Measurements from ENCODE around the gene PRL. TPM values are rescaled to one million over a fixed set of nuclear protein-coding genes. Genes with fewer than 3 reads are reported as not detected.

PRL gene
- total and polyA plus RNA-seq, 2 experiments from 2014 or later, result not detected

GRCh38 chr6:22320750-22321149, 23.9 kb upstream of the PRL start:
- H3K4me1 ChIP-seq (ENCODE audit: insufficient read depth), result no peaks in the 10 kb centered on the region
- no peaks in the 10 kb centered on the region for H3K79me2 ChIP-seq (replicated peaks; ENCODE audit: insufficient read depth)
- no peak for TF ChIP-seq JUNB (IDR thresholded peaks at IDR 0.05; ENCODE audit: unreplicated experiment)
- TF ChIP-seq, protein P1, sequence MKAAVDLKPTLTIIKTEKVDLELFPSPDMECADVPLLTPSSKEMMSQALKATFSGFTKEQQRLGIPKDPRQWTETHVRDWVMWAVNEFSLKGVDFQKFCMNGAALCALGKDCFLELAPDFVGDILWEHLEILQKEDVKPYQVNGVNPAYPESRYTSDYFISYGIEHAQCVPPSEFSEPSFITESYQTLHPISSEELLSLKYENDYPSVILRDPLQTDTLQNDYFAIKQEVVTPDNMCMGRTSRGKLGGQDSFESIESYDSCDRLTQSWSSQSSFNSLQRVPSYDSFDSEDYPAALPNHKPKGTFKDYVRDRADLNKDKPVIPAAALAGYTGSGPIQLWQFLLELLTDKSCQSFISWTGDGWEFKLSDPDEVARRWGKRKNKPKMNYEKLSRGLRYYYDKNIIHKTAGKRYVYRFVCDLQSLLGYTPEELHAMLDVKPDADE (IDR thresholded peaks at IDR 0.05), result no peak
- TF ChIP-seq, protein P2, sequence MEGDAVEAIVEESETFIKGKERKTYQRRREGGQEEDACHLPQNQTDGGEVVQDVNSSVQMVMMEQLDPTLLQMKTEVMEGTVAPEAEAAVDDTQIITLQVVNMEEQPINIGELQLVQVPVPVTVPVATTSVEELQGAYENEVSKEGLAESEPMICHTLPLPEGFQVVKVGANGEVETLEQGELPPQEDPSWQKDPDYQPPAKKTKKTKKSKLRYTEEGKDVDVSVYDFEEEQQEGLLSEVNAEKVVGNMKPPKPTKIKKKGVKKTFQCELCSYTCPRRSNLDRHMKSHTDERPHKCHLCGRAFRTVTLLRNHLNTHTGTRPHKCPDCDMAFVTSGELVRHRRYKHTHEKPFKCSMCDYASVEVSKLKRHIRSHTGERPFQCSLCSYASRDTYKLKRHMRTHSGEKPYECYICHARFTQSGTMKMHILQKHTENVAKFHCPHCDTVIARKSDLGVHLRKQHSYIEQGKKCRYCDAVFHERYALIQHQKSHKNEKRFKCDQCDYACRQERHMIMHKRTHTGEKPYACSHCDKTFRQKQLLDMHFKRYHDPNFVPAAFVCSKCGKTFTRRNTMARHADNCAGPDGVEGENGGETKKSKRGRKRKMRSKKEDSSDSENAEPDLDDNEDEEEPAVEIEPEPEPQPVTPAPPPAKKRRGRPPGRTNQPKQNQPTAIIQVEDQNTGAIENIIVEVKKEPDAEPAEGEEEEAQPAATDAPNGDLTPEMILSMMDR (conservative IDR thresholded peaks at IDR 0.05; ENCODE audit: low read depth in 2 of 2), result no peak
- TF ChIP-seq ZNF331 (CRISPR knock-in tag; IDR thresholded peaks at IDR 0.05; ENCODE audit: low read depth), result no peak
- TF ChIP-seq POLR2AphosphoS5 (IDR thresholded peaks at IDR 0.05; ENCODE audit: low read depth), result no peak
- TF ChIP-seq EZH2 (IDR thresholded peaks at IDR 0.05; ENCODE audit: low read depth, unreplicated experiment), result no peak
- no peak for TF ChIP-seq CREB1 (CRISPR knock-in tag; IDR thresholded peaks at IDR 0.05; ENCODE audit: low read depth)
- TF ChIP-seq, protein P3, sequence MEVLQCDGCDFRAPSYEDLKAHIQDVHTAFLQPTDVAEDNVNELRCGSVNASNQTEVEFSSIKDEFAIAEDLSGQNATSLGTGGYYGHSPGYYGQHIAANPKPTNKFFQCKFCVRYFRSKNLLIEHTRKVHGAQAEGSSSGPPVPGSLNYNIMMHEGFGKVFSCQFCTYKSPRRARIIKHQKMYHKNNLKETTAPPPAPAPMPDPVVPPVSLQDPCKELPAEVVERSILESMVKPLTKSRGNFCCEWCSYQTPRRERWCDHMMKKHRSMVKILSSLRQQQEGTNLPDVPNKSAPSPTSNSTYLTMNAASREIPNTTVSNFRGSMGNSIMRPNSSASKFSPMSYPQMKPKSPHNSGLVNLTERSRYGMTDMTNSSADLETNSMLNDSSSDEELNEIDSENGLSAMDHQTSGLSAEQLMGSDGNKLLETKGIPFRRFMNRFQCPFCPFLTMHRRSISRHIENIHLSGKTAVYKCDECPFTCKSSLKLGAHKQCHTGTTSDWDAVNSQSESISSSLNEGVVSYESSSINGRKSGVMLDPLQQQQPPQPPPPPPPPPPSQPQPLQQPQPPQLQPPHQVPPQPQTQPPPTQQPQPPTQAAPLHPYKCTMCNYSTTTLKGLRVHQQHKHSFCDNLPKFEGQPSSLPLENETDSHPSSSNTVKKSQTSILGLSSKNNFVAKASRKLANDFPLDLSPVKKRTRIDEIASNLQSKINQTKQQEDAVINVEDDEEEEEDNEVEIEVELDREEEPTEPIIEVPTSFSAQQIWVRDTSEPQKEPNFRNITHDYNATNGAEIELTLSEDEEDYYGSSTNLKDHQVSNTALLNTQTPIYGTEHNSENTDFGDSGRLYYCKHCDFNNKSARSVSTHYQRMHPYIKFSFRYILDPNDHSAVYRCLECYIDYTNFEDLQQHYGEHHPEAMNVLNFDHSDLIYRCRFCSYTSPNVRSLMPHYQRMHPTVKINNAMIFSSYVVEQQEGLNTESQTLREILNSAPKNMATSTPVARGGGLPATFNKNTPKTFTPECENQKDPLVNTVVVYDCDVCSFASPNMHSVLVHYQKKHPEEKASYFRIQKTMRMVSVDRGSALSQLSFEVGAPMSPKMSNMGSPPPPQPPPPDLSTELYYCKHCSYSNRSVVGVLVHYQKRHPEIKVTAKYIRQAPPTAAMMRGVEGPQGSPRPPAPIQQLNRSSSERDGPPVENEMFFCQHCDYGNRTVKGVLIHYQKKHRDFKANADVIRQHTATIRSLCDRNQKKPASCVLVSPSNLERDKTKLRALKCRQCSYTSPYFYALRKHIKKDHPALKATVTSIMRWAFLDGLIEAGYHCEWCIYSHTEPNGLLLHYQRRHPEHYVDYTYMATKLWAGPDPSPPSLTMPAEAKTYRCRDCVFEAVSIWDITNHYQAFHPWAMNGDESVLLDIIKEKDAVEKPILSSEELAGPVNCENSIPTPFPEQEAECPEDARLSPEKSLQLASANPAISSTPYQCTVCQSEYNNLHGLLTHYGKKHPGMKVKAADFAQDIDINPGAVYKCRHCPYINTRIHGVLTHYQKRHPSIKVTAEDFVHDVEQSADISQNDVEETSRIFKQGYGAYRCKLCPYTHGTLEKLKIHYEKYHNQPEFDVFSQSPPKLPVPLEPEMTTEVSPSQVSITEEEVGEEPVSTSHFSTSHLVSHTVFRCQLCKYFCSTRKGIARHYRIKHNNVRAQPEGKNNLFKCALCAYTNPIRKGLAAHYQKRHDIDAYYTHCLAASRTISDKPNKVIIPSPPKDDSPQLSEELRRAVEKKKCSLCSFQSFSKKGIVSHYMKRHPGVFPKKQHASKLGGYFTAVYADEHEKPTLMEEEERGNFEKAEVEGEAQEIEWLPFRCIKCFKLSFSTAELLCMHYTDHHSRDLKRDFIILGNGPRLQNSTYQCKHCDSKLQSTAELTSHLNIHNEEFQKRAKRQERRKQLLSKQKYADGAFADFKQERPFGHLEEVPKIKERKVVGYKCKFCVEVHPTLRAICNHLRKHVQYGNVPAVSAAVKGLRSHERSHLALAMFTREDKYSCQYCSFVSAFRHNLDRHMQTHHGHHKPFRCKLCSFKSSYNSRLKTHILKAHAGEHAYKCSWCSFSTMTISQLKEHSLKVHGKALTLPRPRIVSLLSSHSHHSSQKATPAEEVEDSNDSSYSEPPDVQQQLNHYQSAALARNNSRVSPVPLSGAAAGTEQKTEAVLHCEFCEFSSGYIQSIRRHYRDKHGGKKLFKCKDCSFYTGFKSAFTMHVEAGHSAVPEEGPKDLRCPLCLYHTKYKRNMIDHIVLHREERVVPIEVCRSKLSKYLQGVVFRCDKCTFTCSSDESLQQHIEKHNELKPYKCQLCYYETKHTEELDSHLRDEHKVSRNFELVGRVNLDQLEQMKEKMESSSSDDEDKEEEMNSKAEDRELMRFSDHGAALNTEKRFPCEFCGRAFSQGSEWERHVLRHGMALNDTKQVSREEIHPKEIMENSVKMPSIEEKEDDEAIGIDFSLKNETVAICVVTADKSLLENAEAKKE (CRISPR knock-in tag; IDR thresholded peaks at IDR 0.05), result no peak
- TF ChIP-seq, protein P4, sequence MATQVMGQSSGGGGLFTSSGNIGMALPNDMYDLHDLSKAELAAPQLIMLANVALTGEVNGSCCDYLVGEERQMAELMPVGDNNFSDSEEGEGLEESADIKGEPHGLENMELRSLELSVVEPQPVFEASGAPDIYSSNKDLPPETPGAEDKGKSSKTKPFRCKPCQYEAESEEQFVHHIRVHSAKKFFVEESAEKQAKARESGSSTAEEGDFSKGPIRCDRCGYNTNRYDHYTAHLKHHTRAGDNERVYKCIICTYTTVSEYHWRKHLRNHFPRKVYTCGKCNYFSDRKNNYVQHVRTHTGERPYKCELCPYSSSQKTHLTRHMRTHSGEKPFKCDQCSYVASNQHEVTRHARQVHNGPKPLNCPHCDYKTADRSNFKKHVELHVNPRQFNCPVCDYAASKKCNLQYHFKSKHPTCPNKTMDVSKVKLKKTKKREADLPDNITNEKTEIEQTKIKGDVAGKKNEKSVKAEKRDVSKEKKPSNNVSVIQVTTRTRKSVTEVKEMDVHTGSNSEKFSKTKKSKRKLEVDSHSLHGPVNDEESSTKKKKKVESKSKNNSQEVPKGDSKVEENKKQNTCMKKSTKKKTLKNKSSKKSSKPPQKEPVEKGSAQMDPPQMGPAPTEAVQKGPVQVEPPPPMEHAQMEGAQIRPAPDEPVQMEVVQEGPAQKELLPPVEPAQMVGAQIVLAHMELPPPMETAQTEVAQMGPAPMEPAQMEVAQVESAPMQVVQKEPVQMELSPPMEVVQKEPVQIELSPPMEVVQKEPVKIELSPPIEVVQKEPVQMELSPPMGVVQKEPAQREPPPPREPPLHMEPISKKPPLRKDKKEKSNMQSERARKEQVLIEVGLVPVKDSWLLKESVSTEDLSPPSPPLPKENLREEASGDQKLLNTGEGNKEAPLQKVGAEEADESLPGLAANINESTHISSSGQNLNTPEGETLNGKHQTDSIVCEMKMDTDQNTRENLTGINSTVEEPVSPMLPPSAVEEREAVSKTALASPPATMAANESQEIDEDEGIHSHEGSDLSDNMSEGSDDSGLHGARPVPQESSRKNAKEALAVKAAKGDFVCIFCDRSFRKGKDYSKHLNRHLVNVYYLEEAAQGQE (IDR thresholded peaks at IDR 0.05; ENCODE audit: unreplicated experiment), result no peak
- no peak for TF ChIP-seq EZH2phosphoT487 (IDR thresholded peaks at IDR 0.05; ENCODE audit: unreplicated experiment)
- no peak for TF ChIP-seq NANOG (IDR thresholded peaks at IDR 0.05; ENCODE audit: borderline replicate concordance)
- TF ChIP-seq ZNF114 (CRISPR knock-in tag; IDR thresholded peaks at IDR 0.05), result no peak
- no peak for TF ChIP-seq STAT1 (IDR thresholded peaks at IDR 0.05; ENCODE audit: unreplicated experiment)
- no peak overlapping the region for H3K27ac ChIP-seq (ENCODE audit: low read depth)
- DNase-seq (ENCODE audit: low spot score) (no peak), ATAC-seq (no peak)
- Mint-ChIP-seq H3K4me1 (no peaks in the 10 kb centered on the region), H3K27ac (no peak overlapping the region), H3K9me3 (peaks cover 25% of the 10 kb centered on the region), H3K27me3 (ENCODE audit: insufficient read depth, low read depth, poor library complexity) (peaks cover 3% of the 10 kb centered on the region), H3K4me3 (no peak overlapping the region), H3K36me3 (ENCODE audit: low read depth) (peaks cover 17% of the 10 kb centered on the region)
- no peak overlapping the region for H3K4me2 ChIP-seq
- no peaks in the 10 kb centered on the region for H3F3A ChIP-seq (replicated peaks; ENCODE audit: low read depth)
- no peak overlapping the region for H3K4me3 ChIP-seq
- no peak overlapping the region for H2AFZ ChIP-seq
- H3K9me2 ChIP-seq (ENCODE audit: insufficient read depth), result no peaks in the 10 kb centered on the region
- H3K36me3 ChIP-seq (ENCODE audit: insufficient read depth), result no peaks in the 10 kb centered on the region
- H4K20me1 ChIP-seq (replicated peaks; ENCODE audit: insufficient read depth), result no peaks in the 10 kb centered on the region
- no peaks in the 10 kb centered on the region for H3K27me3 ChIP-seq (ENCODE audit: insufficient read depth)

Measured in GM23338 (cell line).